Testis (tissue), 3 donors: ENCODE measurements around the gene CCNYL1. TPM values are rescaled to one million over a fixed set of nuclear protein-coding genes. Genes with fewer than 3 reads are reported as not detected.
A peak's percentile ranks its signal among the peaks of the same experiment; 100 is the strongest.

ENCODE experiments used
- DNase-seq: peaks from one replicate; pipeline ENCODE4 v3.0.0-alpha.2; 2019
- H3K27ac ChIP-seq, 2 donors: fragments of 200-600 bp; sonication (generic); one replicate each; pipeline ENCODE4 v1.5.1; 2019
- H3K27me3 ChIP-seq: fragments of 200-600 bp; sonication (generic); one replicate; pipeline ENCODE4 v1.5.1; 2019
- H3K36me3 ChIP-seq: fragments of 200-600 bp; sonication (generic); one replicate; pipeline ENCODE4 v1.5.1; 2017; ENCODE audit warnings: low read depth; ENCODE audit errors: missing control alignments
- H3K4me1 ChIP-seq: fragments of 200-600 bp; sonication (generic); one replicate; pipeline ENCODE4 v1.5.1; 2019
- H3K4me3 ChIP-seq, 2 donors: fragments of 200-600 bp; sonication (generic); one replicate each; pipeline ENCODE4 v1.5.1; 2017 to 2019
- H3K9me3 ChIP-seq: fragments of 200-600 bp; sonication (generic); one replicate; pipeline ENCODE4 v1.5.1; 2017
- POLR2A ChIP-seq: fragments of 450-650 bp; IDR thresholded peaks from one replicate; pipeline ENCODE4 v1.6.1; 2017; ENCODE audit warnings: antibody characterized with exemption, mild to moderate bottlenecking, moderate library complexity
- WGBS, 2 donors: methylation state at CpG; one replicate each; pipeline ENCODE4 v1.1.5; 2018; 5-methylcytosine and 5-hydroxymethylcytosine counted together
- intact Hi-C: fragments of 100-400 bp; cut with DNase I; formaldehyde crosslinking; loops from one replicate; pipeline ENCODE4 v1.15.1; 2023; ENCODE audit warnings: low total_unique reads
- polyA plus RNA-seq: library from polyadenylated mRNA; stranded (reverse); fragments of 350-450 nt; fragmentation: Illumina TruSeq; extraction: RNeasy Lipid Tissue Mini Kit (QIAGEN cat#74804); gene quantifications from one replicate; pipeline ENCODE4 v1.2.3, GENCODE V29; 2014; ENCODE audit warnings: low read depth, low replicate concordance; ENCODE audit not compliant: insufficient read depth
- total RNA-seq, 2 donors: library from RNA; depleted of rRNA; stranded (reverse); fragments of >200 nt; gene quantifications; one replicate each; pipeline ENCODE4 v1.2.3, GENCODE V29; 2016
- TF ChIP-seq, protein P1 (sequence below), 3 experiments: fragments of 450-650 bp in 2 of 3; fragments of 200-600 bp in 1 of 3; sonication (generic) in 1 of 3; IDR thresholded peaks; one replicate each; pipeline ENCODE4 v1.5.1; 2016 to 2019; ENCODE audit warnings: antibody characterized with exemption in 3 of 3, mild to moderate bottlenecking in 2 of 3, moderate library complexity in 1 of 3

CCNYL1 gene
- total and polyA plus RNA-seq, 3 donors from 2014 or later = 13.8 to 32.5 (median 25.6) TPM

DNA sequence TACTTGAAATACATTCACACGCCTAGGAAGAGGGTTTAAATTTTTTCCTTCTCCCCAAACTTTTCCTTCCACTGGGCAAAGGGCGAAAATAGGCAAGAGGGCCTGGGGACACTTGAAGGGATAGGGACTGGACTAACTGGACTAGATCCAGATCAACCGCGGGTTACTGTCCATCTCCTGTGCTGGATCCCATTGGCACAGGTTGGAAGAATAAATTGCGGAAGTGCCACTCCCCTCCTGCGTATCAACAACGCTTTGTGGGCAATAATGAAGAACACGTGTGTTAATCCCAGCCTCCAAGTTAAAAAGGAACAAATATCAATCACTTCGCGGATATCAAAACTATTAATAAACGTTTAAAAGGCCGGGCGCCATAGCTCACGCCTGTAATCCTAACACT lies 60.0 kb downstream of the CCNYL1 start:
- H3K4me3 ChIP-seq = peak overlapping the region; percentile 66
- 69 to 72% methylated on average over 14 of the region's 14 CpGs for WGBS, 2 donors
- no peak for DNase-seq
- H3K9me3 ChIP-seq = no peaks in the 10 kb centered on the region
- no peaks in the 10 kb centered on the region for H3K27me3 ChIP-seq
- peaks cover 5% of the 10 kb centered on the region for H3K4me1 ChIP-seq
- intact Hi-C loops = no loop called here
- TF ChIP-seq, protein P1, sequence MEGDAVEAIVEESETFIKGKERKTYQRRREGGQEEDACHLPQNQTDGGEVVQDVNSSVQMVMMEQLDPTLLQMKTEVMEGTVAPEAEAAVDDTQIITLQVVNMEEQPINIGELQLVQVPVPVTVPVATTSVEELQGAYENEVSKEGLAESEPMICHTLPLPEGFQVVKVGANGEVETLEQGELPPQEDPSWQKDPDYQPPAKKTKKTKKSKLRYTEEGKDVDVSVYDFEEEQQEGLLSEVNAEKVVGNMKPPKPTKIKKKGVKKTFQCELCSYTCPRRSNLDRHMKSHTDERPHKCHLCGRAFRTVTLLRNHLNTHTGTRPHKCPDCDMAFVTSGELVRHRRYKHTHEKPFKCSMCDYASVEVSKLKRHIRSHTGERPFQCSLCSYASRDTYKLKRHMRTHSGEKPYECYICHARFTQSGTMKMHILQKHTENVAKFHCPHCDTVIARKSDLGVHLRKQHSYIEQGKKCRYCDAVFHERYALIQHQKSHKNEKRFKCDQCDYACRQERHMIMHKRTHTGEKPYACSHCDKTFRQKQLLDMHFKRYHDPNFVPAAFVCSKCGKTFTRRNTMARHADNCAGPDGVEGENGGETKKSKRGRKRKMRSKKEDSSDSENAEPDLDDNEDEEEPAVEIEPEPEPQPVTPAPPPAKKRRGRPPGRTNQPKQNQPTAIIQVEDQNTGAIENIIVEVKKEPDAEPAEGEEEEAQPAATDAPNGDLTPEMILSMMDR (IDR thresholded peaks at IDR 0.05) = no peak
- no peak for TF ChIP-seq POLR2A
- H3K36me3 ChIP-seq = no peaks in the 10 kb centered on the region
- no peak overlapping the region for H3K27ac ChIP-seq

DNA sequence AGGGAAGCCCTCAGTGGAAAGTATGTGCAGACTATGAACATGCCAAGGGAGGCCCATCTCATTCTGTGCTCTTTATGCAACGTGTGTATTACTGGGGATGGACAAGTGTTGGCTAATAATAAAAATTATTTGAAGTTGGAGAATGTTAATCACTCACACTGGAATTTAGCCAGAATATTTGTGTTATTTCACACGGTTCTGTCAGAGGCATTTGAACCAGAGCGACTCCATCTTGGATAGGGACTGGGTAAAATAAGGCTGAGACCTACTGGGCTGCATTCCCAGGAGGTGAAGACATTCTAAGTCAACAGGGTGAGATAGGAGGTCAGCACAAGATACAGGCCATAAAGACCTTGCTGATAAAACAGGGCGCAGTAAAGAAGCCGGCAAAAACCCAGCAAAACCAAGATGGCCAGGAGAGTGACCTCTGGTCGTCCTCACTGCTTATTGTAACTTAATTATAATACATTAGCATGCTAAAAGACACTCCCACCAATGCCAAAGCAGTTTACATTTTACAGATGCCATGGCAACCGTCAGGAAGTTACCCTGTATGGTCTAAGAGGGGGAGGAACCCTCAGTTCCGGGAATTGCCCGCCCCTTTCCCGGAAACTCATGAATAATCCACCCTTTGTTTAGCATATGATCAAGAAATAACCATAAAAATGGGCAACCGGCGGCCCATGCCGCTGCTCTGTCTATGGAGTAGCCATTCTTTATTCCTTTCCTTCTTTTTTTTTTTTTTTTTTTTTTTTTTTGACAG lies 60.8 kb downstream of the CCNYL1 start:
- H3K36me3 ChIP-seq = no peaks in the 10 kb centered on the region
- 47 to 65% methylated on average over 13 of the region's 13 CpGs for WGBS, 2 donors
- no peaks in the 10 kb centered on the region for H3K27me3 ChIP-seq
- no peaks in the 10 kb centered on the region for H3K9me3 ChIP-seq
- no peak for DNase-seq
- intact Hi-C loops = no loop called here
- TF ChIP-seq, protein P1 (IDR thresholded peaks at IDR 0.05) = no peak
- TF ChIP-seq POLR2A = no peak
- H3K27ac ChIP-seq = no peak overlapping the region
- peaks cover 5% of the 10 kb centered on the region for H3K4me1 ChIP-seq
- no peak overlapping the region for H3K4me3 ChIP-seq

DNA sequence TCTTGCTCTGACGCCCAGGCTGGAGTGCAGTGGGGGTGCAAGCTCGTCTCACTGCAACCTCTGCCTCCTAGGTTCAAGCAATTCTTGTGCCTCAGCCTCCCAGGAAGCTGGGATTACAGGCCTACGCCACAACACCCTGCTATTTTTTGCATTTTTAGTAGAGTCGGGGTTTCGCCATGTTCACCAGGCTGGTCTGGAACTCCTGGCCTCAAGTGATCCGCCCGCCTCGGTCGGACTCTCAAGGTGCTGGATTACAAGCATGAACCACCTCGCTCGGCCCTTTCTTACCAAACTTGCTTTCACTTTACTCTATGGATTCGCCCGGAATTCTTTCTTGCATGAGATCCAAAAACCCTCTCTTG lies 61.4 kb downstream of the CCNYL1 start:
- H3K9me3 ChIP-seq = no peaks in the 10 kb centered on the region
- intact Hi-C loops = no loop called here
- TF ChIP-seq, protein P1 (IDR thresholded peaks at IDR 0.05) = no peak
- no peak for TF ChIP-seq POLR2A
- H3K27ac ChIP-seq = no peak overlapping the region
- H3K36me3 ChIP-seq = no peaks in the 10 kb centered on the region
- DNase-seq = no peak
- no peaks in the 10 kb centered on the region for H3K27me3 ChIP-seq
- WGBS, 2 donors = 61 to 75% methylated on average over 12 to 13 of the region's 13 CpGs
- no peak overlapping the region for H3K4me3 ChIP-seq
- H3K4me1 ChIP-seq = peaks cover 5% of the 10 kb centered on the region

DNA sequence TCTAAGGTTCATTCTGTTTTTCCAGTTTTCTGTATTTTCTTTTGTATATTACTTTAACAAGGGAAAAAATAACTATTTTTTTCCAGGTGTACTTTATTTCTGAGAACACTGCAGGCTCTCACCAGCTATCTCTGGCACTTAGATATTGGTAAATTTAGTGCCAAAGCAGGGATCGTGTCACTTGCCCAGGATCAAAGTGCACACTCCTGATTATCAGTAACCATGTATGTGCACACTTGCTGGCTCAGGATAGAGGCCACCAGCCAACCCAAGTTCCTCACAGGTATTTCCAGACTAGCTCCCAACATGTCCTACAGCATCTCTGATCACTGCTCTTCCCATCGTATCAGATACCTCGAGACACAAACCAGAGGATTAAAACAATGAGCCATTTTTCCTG lies 64.0 kb downstream of the CCNYL1 start:
- Histone ChIP-seq H3K27me3 (no peaks in the 10 kb centered on the region), H3K36me3 (no peaks in the 10 kb centered on the region), H3K4me1 (no peaks in the 10 kb centered on the region), H3K27ac (no peak overlapping the region), H3K4me3 (no peak overlapping the region), H3K9me3 (no peaks in the 10 kb centered on the region)
- intact Hi-C loops = no loop called here
- no peak for TF ChIP-seq POLR2A
- DNase-seq = no peak
- 64% methylated on average over 3 of the region's 3 CpGs for WGBS, 2 donors

GRCh38 chr2:207777124-207777523 lies 65.7 kb downstream of the CCNYL1 start:
- Histone ChIP-seq H3K9me3 (no peaks in the 10 kb centered on the region), H3K36me3 (no peaks in the 10 kb centered on the region), H3K27ac (no peak overlapping the region), H3K4me3 (no peak overlapping the region), H3K27me3 (no peaks in the 10 kb centered on the region), H3K4me1 (no peaks in the 10 kb centered on the region)
- intact Hi-C loops = no loop called here
- no peak for DNase-seq
- no peak for TF ChIP-seq POLR2A
- WGBS, 2 donors = 95 to 100% methylated on average over 6 of the region's 6 CpGs
